GM19324 (cell line): ENCODE measurements around the gene AQR.

Experiments used
- ATAC-seq: cut with Tn5 transposase; IDR thresholded peaks from one replicate; pipeline ENCODE4 v1.9.1; 2021; ENCODE audit warnings: mild to moderate bottlenecking, moderate library complexity; ENCODE audit not compliant: unreplicated experiment, low FRiP score

AQR gene

GRCh38 chr15:34969340-34970097 is at the start of gene AQR:
TSS of gene AQR (minus strand) at chr15:34969742. CDS start at chr15:34969613, 129 bp downstream.
- peak; percentile 97 for ATAC-seq

GRCh38 chr15:35014241-35014640 is 44.7 kb upstream of the AQR start:
- no peak for ATAC-seq

GRCh38 chr15:35013370-35013769 is 43.8 kb upstream of the AQR start:
- ATAC-seq, result no peak

GRCh38 chr15:35007397-35007796 is 37.9 kb upstream of the AQR start:
- no peak for ATAC-seq

- ATAC-seq, result no peak
Measured at GRCh38 chr15:35005933-35006332, 36.4 kb upstream of the AQR start.

GRCh38 chr15:35003928-35004327 is 34.4 kb upstream of the AQR start:
- no peak for ATAC-seq

- no peak for ATAC-seq
Measured at GRCh38 chr15:35000511-35000910, 31.0 kb upstream of the AQR start.

GRCh38 chr15:34999906-35000305 is 30.4 kb upstream of the AQR start:
- ATAC-seq, result no peak

- ATAC-seq, result no peak
Measured at GRCh38 chr15:34994925-34995324, 25.4 kb upstream of the AQR start.

- ATAC-seq, result peak; percentile 78
Measured at GRCh38 chr15:34993877-34994276, 24.3 kb upstream of the AQR start.

GRCh38 chr15:34993412-34993811 is 23.9 kb upstream of the AQR start:
- ATAC-seq, result no peak

GRCh38 chr15:34988027-34988902 is 18.7 kb upstream of the AQR start, which contains the start of gene ZNF770:
TSS of gene ZNF770 (minus strand) at chr15:34988287. CDS start at chr15:34983434, 4,853 bp downstream.
- peak; percentile 90 for ATAC-seq

GRCh38 chr15:34987609-34988026 is 18.1 kb upstream of the AQR start:
- ATAC-seq, result no peak

- no peak for ATAC-seq
Measured at GRCh38 chr15:34986771-34987480, 17.4 kb upstream of the AQR start.

- ATAC-seq, result no peak
Measured at GRCh38 chr15:34986326-34986725, 16.8 kb upstream of the AQR start.

GRCh38 chr15:34984889-34985630 is 15.5 kb upstream of the AQR start:
- ATAC-seq, result no peak

- no peak for ATAC-seq
Measured at GRCh38 chr15:34976743-34977142, 7.2 kb upstream of the AQR start.

GRCh38 chr15:34976073-34976472 is 6.5 kb upstream of the AQR start:
- no peak for ATAC-seq

- ATAC-seq, result no peak
Measured at GRCh38 chr15:34973512-34973911, 4.0 kb upstream of the AQR start.

GRCh38 chr15:34970098-34970643 is 629 bp upstream of the AQR start:
- peak; percentile 8 for ATAC-seq
